K562 (cell line): ENCODE results near the gene ADAR.

ENCODE experiments used
- CTCF ChIP-seq, 3 experiments: IDR thresholded peaks in 2 of 3; conservative IDR thresholded peaks in 1 of 3; 2 replicates each; pipeline ENCODE4 v1.5.1; 2011 to 2012; ENCODE audit warnings: low read length in 3 of 3, mild to moderate bottlenecking in 3 of 3, control low read depth in 2 of 3, improper control_type of control experiment in 1 of 3, inconsistent platforms in 1 of 3, low read depth in 1 of 3, mixed read lengths in 1 of 3, moderate library complexity in 1 of 3; ENCODE audit not compliant: insufficient read depth in 2 of 3
- RFX1 ChIP-seq: fragments of 450-650 bp; IDR thresholded peaks from 2 replicates; pipeline ENCODE4 v1.6.1; 2016; ENCODE audit warnings: mild to moderate bottlenecking, moderate library complexity
- ZNF121 ChIP-seq: sonication (generic); formaldehyde crosslinking; conservative IDR thresholded peaks from 2 replicates; pipeline ENCODE4 v1.8.0; 2022; ENCODE audit warnings: missing genetic modification reagents
- TF ChIP-seq, protein P1 (sequence below), 2 experiments: fragments of 450-650 bp in 1 of 2; IDR thresholded peaks; 2 replicates each; pipeline ENCODE4 v1.6.1; 2011 to 2017; ENCODE audit warnings: low read depth in 2 of 2, antibody characterized with exemption in 1 of 2, borderline replicate concordance in 1 of 2, low read length in 1 of 2, mild to moderate bottlenecking in 1 of 2, mixed read lengths in 1 of 2; ENCODE audit not compliant: control insufficient read depth in 1 of 2

GRCh38 chr1:154603317-154603716 lies 4.7 kb downstream of the ADAR start:
- no peak for TF ChIP-seq ZNF121 (CRISPR knock-in tag)
- TF ChIP-seq CTCF (IDR thresholded peaks at IDR 0.05 in 2 of 3, conservative IDR thresholded peaks at IDR 0.05 in 1 of 3; ENCODE audit: insufficient read depth in 2 of 3, low read depth in 1 of 3, low read length in 3 of 3), result no peak
- no peak for TF ChIP-seq RFX1
- TF ChIP-seq, protein P1, sequence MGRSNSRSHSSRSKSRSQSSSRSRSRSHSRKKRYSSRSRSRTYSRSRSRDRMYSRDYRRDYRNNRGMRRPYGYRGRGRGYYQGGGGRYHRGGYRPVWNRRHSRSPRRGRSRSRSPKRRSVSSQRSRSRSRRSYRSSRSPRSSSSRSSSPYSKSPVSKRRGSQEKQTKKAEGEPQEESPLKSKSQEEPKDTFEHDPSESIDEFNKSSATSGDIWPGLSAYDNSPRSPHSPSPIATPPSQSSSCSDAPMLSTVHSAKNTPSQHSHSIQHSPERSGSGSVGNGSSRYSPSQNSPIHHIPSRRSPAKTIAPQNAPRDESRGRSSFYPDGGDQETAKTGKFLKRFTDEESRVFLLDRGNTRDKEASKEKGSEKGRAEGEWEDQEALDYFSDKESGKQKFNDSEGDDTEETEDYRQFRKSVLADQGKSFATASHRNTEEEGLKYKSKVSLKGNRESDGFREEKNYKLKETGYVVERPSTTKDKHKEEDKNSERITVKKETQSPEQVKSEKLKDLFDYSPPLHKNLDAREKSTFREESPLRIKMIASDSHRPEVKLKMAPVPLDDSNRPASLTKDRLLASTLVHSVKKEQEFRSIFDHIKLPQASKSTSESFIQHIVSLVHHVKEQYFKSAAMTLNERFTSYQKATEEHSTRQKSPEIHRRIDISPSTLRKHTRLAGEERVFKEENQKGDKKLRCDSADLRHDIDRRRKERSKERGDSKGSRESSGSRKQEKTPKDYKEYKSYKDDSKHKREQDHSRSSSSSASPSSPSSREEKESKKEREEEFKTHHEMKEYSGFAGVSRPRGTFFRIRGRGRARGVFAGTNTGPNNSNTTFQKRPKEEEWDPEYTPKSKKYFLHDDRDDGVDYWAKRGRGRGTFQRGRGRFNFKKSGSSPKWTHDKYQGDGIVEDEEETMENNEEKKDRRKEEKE (IDR thresholded peaks at IDR 0.05; ENCODE audit: borderline replicate concordance in 1 of 2, control insufficient read depth in 1 of 2, low read depth in 2 of 2, low read length in 1 of 2), result no peak
